NOMO-1 treated with DMSO at 0.1 percent for 48 hours (cell line): Measurements from ENCODE around the gene TEX48.

Experiments
- DNase-seq: peaks from one replicate; lab custom pipeline; 2025; ENCODE audit not compliant: unreplicated experiment; lab: John Stamatoyannopoulos, UW

Gene TEX48

DNA sequence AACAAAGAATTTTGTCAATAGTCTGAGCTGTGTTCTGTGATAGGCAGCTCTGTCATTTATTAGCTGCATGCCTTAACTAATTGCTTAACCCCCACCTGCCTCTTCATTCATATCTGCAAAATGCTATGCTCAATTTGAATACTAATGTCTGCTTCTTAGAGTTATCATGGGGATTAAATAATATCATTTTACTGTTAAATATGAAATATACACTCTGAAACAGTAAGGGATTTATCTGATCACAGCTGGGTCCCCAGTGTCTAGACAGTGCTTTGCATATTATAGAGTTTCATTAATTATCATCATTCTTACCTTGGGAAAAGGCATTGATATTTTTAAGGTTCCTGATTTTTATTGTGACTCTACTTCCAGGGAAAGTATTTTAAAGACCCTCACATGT, 12.0 kb downstream of the TEX48 start:
- DNase-seq = no peak

DNA sequence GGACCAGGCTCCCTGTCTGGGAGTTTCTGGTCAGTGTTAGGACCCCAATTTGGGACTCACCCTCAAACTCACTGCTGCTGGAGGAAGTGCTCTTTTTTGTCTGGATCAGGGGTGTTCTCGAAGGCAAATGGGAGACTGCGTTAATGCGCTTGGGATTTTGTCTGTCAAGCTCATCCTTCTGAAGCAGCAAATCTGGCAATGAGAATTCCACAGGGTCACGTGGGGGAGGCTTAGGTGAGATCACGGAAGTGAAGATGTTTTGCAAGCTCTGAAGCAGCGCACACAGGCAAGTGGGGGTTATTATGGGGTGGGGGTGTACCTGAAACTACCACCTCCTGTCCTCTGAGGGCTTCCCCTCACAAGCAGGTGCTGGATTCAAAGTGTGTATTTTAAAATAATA, 13.8 kb downstream of the TEX48 start:
- DNase-seq = no peak

DNA sequence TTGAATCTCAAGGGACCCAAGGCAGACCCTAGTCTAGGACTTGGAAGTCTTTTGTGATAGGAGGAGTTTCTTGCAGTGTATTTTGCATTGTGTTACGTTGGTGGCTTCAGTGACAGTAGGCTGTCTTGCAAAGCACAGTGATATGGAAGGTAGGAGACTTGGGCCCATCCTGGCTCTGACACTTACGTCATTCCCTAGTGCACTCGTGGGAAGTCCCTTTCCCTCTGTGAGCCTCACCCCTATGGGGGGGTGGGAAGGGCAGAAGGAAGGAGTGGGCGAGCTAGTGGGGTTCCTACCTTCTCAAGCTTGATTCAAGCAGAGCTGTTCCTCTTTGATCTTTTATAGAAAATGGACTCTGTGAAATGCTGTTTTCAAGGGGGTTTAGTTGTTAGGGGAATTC, 15.1 kb downstream of the TEX48 start:
- no peak for DNase-seq

DNA sequence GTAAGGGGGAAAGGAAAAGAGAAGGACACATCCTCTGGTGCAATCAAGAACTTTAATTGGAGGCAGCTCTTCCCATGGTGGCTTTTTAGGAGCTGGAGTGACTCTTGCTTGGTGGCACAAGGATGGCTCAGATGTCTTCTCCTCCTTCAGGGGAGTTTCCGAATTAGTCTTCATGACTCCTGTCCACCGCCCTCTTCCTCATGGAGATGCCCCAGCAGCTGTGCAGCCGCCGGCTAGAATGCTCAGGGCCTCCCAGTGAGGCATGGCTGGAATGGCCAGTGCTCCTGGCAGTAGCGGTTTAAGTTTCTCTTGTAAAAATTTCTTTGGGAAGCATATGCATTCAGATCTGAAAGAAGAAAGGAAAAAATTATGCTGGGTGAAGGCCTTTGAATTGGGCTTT, 15.6 kb downstream of the TEX48 start:
- DNase-seq = no peak

DNA sequence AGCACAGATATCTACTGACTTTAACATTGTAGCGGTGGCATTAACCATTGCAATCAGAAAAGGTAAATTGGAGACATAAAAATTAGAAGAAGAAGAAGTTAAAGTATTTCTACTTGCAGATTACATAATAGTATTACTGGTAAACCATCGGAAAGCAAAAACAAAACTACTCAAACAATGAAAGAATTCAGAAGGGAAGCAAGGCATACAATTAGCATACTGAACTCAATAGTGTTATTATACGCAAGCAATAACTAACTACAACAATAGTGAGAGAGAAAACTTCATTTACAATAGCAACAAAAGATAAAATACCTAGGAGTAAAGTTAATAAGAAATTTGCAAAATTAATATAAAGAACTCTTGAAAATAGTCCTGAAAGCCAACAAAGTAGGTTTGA, 17.8 kb downstream of the TEX48 start:
- no peak for DNase-seq

DNA sequence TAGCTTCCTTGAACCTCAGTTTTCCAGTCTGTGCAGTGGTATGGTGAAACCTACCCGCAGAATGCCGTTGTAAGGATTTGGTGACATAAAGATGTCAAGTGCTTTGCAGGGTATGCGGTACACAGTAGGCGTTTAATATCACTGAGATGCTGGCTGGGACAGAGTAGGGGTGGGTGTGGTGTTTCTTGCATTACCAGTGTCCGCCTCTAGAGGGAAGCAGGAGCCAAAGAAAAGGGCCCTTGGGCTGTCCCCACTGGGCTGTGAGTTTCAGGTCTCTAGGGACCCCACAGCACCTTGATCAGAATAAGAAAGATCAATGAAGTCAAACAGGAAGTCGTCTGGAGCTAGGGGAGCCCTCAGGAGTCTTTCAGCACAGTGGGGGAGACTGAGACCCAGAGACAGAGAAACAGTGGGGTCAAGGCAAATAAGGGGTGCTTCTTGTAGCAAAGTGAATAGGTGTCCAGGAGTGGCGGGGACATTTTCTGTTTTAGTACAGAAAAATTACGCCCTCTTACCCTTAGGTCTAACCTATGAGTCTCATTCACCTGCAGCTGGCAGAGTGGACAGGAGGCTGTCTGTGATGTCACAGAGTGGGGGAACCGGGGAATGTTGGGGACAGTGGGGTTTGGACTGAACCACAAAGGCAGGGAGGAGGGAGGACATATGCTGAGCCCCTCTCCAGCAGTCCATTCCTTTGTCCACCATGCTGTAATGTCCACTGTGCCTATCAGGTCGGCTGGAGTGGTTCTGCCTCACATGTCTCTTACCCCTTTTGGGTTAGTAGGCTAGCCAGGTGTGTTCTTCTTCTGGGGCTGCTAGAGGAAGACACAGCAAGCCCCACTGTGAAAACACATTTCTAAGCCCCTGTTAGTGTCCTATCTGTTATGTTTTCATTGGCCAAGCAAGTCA, 19.7 kb downstream of the TEX48 start:
- DNase-seq = no peak

DNA sequence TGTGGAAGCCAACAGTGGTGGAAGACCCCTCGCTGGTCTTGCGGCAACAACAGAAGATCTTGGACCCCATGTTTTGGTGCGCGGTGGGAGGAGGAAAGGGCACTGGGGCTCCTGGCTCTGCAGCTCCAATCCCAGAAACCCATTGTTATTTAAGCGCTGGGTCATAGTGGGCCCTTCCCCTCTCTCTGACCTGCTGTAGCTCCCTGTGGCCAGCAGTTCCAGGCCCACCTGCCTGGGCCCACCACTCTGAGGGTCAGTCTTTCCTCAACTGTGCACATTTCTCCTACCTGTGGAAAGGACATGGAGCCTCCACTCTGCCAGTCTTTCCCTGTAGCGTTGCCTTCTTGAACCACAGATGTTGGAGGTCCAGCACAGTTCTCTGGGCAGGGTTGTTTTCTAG, 24.3 kb downstream of the TEX48 start, which contains the start of gene TEX53:
TSS of gene TEX53 (minus strand) at position 101 of the 400 bp plus-strand sequence. CDS start at position 70, 31 bp downstream.
- DNase-seq = no peak

DNA sequence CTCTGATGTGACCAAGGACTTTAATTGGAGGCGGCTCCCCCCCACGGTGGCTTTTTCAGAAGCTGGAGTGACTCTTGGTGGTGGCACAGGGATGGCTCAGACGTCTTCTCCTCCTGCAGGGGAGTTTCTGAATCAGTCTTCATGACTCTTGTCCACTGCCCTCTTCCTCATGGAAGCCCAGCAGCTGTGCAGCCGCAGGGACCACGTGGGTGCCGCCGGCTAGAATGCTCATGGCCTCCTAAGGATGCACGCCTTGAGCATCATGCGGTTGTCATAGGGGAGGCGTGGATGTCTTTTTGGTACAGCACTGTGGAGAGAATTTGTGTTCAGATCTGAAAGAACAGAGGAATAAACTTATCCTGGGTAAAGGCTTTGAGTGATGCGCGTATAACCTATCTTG, 25.7 kb downstream of the TEX48 start:
- DNase-seq = no peak

DNA sequence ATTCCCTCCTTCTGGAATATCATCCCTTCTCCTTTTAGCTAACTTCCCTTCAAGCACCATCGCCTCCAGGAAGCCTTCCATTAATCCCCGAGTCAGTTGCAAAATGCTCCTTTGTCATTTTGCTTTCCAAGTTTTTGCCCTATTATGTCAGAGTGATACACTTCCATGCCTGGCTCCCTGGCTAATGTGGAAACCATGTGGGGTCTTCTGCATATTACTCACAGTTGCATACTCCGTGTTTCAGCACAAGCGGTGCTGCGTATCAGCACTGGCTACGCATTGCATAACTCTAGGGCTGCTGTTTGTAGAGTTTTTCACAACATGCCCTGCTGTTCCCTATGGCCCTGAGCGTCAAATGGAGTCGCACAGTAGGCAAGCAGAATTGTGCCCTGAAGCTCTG, 26.3 kb downstream of the TEX48 start:
- no peak for DNase-seq

DNA sequence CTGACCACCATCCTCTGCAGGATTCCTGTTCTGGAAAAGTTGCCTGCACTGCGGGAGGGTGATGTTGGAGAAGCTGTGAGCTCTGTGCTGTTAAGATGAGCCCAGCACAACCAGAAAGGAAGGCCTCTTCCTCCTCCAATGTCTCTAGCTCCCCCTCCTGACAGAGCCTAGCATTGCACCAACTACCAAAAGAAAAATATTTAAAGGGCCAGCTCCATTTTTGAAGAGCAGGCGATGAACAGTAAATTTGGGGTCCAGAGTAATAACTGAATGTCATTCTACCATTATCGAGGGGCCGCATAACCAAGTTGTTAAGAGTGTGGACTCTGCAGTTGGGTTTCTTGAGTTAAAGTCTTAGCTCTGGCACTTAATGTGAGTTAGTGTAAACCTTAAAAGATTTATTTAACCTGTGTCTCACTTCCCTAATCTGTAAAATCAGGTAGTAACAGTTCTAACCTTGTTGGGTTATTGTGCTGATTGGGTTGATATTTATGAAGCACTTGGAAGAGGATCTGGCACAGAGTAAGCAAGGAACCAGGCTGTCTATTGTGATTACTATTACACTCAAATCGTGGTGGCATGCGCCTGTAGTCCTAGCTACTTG, 28.3 kb downstream of the TEX48 start:
- DNase-seq = peak; percentile 67

DNA sequence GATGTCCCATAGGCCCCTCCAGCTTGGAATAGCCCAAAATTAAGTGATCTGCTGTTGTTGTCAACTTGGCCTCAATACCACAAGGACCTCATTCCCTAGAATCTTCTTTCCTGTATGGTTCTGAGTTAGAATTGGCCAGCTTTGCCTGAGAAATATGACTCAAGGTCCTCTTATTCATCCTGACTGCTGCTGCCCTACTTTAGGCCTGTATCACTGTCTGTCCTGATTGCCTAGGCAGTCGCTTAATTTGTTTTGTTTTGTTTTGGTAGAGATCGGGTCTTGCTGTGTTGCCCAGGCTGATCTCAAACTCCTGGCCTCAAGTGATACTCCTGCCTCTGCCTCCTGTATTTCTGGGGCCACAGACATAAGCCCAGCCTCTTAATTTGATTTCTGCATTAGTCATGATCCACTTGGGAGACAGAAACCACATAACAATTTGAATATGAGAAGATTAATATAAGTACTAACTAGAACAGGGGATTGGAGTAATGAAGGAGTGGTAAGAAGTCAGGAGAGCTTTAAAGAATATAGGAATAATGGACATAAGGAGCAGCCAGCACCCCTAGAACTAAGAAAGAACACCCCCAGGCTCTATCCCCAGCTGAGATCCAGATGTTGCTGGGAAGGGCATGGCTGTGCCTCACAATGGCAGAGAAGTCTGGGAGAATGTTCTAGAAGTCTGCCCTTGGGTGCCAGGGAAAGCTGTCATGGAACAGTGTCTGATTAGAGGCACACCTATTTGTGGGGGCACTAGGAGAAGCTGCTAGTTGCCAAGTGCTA, 29.0 kb downstream of the TEX48 start:
- no peak for DNase-seq

DNA sequence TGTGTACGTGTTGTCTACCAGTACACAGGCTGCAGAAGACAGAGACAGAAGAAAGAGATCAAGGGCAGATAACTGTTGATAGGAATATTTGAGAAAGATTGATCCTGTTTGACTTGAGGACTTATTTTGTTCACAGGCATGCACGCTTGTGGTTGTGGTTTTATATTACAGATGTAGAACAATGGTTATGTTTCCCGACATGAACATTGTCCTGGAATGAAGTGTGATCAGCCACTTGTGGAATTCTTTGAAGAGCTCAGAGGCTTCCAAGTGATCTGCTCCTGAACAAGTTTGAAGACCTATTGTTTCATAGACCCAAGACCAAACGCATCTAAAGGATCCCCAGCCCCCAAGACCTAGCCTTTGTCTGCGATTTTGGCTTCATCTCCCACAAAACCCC, 38.1 kb downstream of the TEX48 start:
- no peak for DNase-seq

DNA sequence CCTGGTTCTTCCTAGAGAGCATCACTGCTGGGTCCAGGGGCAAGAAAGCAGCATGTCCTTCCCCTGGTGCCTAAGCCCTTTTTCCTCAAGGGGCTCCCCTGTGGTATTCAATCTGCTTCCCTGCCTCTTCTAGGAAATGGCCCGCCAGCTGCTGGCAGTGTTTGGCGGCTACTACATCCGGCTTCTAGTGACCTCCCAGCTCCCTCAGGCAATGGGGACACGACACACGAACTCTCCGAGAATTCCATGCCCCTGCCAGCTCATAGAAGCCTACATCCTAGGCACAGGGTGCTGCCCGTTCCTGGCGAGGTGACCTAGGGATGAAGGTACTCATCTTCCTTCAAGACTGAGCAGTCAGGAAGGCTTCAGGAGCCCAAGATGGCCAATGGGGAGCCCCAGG, 39.0 kb downstream of the TEX48 start:
- no peak for DNase-seq

DNA sequence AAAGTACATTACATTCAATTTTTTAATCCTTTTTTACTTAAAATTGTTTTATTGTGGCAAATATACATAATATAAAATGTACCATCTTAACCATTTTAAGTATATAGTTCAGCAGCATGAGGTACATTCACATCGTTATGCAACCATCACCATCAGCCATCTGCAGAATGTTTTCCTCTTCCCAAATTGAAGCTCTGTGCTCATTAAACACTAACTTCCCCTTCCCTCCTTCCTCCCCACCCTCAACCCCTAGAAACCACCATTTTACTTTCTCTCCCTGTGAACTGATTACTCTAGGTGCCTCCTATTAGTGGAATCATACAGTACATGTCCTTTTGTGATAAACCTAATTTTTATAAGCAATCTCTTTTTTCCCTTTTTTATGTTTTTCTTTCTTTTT, 40.0 kb downstream of the TEX48 start:
- DNase-seq = peak; percentile 75

DNA sequence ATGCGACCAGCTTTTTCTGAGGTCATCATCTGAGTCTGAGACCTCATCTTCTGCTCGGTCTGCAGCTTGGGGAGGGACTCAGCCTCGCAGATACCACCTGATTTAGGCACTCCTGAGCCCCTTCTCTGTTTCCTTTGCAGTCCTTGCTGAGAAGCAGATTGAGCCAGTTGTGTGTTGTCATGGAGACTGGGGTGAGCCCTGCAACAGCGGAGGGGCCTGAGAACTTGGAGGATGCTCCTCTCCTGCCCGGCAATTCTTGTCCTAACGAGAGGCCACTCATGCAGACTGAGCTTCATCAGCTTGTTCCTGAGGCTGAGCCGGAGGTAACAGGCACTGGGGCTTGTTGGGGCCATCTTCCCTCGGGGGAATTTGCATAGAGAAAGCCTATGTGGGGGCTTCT, 43.6 kb downstream of the TEX48 start:
- no peak for DNase-seq

DNA sequence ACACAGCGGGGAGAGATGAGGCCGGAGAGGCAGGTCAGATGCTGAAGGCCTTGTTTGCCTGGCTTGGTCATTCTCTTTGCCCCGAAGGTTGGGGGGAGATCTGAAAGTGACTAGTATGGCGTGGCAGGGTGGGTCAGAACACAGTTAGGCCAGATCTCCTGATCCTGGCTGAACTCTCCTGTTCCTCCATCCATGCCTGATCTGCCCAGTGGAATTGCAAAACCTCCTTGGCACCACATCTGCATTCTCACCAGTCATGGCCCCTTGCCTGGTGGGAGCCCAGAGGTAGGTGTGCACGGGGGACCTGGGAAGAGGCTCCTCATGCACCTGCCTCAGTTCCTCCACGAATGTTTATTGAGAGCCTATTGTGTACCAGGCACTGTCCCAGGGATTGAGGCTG, 47.6 kb downstream of the TEX48 start:
- DNase-seq = no peak

DNA sequence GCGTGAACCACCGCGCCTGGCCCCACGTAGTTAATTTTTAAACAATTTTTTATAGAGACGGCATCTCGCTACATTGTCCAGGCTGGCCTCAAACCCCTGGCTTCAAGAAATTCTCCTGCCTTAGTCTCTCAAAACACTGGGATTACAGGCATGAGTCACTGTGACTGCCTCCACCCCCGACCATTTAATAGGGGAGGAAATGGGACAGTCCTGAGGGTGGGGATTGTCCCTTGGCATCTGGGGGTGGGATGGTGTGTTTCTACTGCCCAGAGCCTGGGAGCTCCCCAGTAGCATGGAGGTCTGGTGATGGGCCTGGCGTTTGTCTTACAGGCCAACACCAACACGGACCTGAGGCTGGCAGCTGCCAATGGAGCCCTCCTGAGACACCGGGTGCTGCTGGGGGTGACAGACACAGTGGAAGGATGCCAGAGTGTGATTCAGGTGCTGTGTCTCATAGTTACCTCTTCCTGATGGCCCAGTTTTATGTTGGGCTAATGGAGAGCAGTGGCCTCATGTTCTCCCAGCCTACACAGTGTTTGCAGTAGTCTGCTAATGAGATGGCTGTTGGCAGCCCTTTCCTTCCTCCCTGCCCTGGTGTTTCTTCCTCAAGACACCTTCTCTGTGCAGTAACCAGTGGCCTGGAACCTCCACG, 48.4 kb downstream of the TEX48 start:
- DNase-seq = no peak

DNA sequence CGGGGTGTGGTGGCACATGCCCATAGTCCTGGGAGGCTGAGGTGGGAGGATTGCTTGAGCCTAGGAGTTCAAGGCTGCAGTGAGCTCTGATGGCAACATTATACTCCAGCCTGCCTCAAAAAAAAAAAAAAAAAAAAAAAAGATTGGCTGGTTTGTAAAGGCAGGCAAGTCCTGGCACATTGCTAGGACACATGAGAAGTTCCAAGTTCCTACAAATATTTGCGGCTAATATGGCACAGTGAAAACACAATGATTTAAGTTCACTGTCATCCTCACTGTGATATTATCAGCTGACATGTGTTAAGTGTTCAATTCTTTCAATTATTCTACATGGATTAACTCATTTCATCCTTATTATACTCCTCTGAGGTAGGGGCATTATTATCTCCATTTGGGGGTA, 50.8 kb downstream of the TEX48 start:
- no peak for DNase-seq

DNA sequence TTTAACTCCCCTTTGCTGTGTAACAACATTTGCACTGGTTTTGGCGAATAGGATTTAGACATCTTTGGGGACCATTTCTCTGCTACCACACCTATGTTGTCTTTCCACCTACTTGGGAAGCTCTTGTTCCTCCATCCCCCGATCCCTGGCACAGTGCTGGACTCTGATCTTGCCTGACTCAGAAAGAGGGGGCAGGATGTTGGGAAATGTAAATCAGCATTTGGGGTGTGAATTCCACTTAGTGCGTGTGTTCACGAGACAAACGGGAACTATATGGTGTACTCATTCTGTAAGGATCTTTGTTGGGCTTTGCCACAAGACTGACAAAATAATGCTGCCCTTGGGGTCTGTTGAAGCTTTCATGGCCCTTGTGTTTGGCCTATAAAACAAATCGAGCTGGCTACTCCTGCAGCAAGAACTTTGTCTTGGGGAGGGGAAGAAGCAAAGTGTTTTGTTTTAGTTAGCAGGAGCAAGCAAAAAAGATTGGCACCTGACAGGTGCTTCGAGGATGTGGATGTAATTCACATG, 52.4 kb downstream of the TEX48 start:
- DNase-seq = no peak

DNA sequence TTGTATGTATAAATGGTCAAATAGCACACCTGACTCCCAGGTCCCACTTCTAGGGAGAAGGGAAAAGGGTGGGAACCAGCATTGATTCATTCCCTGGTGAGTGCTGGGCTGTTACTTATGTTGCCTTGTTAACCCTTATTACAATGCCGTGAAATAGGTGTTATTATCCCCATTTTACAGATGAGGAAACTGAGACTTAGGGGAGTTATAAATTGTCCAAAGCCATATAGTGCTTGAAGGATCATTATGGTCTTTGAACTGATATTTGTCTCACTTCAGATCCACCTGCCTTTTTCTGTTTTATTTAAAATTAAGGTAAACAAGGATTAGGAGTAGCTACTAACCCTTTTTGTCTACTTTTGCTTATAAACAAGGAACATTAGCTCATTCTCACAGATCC, 54.4 kb downstream of the TEX48 start:
- no peak for DNase-seq

DNA sequence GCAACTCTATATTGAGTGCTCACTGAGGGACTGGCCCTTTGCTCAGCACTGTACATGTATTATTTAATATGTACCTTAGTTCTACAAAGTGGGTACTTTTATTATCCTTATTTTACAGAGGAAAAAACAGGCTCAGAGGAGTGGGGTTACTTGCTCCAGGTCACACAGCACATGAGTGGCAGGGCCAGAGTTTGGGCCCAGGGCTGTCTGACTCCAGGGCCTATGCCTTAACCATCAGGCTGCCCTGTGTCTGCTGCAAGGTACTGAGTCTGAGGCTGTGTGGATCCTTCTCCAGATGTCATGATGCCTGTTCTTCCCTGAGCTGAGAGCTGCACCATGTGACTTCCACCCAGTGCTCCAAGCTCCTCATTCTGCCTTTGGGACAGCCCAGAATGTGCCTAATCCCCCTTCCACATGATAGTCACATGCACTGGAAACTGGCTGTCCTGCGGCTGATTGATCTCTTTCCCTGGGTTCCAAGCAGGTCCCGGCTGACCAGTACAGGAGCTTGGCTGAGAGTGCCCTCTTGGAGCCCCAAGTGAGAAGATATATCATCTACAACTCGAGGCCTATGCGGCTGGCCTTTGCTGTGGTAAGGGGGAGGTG, 55.5 kb downstream of the TEX48 start:
- DNase-seq = no peak
